Inflammatory macrophage (primary cell): ENCODE results near the gene TANC1.
A peak's percentile ranks its signal among the peaks of the same experiment; 100 is the strongest.

ENCODE experiments used
- DNase-seq, 2 donors: peaks; one replicate each; pipeline ENCODE4 v3.0.0-alpha.2; 2020 to 2022

Gene TANC1

GRCh38 chr2:159230145-159230877 is 261.9 kb downstream of the TANC1 start:
- DNase-seq, result no peak

GRCh38 chr2:159232456-159233170 is 264.2 kb downstream of the TANC1 start:
- DNase-seq, result no peak

DNA sequence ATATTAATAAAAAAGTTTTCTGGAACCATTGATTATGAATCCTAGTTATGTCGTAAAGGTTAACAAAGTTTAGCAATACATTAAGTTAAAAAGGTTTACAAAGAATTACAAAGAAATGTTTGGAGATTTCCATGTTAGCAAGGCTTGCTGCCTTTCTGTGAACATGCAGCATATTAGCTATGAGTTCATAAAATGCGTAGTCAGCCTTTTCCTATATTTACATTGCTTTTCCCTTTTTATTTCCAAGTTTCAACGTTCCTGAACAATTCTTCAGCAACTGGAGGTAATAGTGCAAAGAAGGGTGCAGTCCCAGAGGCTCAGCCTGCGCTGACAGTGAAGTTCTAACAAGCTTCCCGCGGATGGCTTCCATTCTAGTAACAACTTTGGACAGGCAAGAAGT is 266.4 kb downstream of the TANC1 start:
- no peak for DNase-seq

DNA sequence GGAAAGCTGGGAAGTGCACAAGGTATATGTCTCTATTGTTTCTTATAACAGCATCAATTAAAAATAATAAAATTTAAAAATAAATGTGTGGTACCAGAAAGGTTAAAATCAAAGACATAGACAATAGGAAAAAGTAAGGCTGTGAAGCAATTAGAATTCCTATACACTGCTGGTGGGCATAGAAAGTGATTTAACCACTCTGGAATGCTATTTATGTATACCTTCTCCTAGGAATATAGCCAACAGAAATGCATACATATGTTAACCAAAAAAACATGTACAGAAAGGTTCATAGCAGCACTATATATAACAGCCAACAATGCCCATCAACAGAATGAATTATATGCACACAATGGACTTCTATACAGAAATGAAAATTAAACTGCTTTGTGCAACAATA is 275.1 kb downstream of the TANC1 start:
- DNase-seq, result no peak

DNA sequence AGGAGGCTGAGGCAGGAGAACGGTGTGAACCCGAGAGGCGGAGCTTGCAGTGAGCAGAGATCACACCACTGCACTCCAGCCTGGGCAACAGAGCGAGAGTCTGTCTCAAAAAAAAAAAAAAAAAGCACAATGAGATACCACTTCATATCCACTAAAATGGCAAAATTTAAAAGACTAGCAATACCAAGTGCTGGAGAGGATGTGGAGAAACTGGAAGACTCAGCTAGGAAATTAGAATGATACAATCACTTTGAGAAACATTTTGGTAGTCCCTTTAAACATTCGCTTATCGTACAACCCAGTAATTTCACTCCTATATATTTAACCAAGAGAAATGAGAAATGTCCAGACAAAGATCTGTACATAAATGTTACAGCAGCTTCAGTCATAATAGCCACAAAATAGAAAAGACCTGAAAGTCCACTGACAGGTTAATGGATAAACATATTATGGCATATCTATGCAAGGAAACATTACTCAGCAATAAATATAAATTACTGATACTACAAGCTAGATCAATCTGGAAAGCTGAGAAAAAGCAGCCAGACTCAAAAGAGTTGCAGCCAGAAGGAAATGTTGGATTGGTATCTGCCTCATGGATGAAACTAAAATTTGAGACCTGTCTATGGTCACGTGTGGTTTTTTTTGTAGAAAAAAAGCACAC is 278.0 kb downstream of the TANC1 start:
- DNase-seq, result no peak

DNA sequence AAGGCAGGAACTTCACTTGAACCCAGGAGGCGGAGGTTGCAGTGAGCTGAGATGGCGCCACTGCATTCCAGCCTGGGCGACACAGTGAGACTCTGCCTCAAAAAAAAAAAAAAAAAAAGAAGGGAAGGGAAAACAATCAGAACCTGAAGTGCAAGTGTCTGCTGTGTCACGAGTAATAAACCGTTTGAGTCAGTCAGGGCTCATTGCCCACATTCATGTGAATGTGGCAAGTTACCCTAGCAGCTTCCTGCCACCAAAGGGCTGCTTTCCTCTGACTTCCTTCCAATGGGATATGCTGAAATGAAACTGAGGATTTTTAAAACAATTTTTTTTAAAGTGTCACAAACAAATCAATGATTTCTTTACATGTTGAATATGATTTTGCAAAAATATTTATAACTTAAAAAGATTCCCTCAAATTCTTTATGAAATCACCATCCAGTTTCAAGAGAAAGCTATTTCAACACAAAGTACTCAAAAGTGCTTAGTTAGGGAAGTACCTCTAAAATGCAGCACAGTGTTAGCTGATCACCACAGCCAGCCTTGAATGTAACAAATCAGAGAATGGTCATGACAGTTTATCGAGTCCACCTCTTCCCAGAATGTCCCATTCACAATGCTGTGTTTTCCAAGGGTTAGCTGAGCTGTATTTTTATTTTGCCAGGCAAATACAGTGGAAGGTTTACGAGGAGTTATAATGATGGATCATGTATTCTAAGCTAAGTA is 281.7 kb downstream of the TANC1 start:
- peak; percentile 91 to 92 for DNase-seq

- peak; percentile 13 to 22 for DNase-seq
Observed at GRCh38 chr2:159251296-159252173, 283.1 kb downstream of the TANC1 start.

DNA sequence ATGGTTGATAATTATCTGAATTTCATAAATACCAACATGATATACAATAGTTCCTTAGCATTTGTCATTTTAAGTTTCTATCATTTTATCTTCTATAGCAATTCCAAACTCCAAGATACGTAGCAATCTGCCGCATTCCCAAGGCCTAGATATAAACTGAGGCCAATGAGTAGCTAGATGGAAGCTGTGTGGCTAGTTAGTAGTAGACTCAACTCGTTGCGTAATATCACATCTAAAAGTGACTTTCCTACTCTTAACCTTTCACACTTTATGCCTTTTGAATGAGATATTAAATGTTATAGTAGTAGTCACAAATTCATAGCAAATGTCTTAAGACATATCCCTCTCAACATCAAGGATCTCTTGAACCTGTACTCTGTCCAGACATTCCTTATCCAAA is 284.5 kb downstream of the TANC1 start:
- DNase-seq, result no peak

- DNase-seq, result no peak
Observed at GRCh38 chr2:159256159-159256558, 287.7 kb downstream of the TANC1 start.

DNA sequence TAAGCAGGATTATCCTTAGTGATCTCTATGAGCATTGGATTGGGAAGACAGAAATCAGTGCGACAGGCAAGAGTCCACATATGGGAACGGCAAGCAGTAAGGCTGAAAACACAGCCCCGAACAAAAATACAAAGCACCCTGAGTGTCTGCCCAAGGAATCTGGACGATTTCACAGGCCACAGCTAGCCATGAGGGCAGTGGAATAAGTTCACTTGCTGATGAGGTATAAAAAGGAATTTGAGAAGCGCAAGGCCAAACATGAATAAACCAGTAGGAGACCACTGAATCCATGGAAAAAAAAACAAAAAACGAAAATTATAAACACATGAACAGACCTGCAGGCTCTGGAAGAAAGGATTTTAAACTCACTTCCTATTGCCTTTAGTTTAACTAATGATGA is 293.8 kb downstream of the TANC1 start:
- DNase-seq, result no peak

GRCh38 chr2:159262904-159263303 is 294.5 kb downstream of the TANC1 start:
- DNase-seq, result no peak

DNA sequence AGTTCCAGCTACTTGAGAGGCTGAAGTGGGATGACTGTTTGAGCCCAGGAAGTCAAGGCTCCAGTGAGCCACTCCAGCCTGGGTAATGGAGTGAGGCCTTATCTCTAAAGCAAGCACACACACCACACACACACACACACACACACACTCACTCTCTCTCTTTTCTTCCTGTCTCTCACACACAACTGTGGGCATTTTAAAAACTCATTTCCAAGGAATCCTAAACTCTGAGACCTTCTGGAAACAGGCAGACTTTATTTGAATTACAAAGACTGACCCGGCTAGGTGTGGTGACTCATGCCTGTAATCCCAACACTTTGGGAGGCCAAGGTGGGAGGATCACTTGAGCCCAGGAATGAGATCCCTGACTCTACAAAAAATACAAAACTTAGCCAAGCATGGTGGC is 296.7 kb downstream of the TANC1 start:
- DNase-seq, result no peak

DNA sequence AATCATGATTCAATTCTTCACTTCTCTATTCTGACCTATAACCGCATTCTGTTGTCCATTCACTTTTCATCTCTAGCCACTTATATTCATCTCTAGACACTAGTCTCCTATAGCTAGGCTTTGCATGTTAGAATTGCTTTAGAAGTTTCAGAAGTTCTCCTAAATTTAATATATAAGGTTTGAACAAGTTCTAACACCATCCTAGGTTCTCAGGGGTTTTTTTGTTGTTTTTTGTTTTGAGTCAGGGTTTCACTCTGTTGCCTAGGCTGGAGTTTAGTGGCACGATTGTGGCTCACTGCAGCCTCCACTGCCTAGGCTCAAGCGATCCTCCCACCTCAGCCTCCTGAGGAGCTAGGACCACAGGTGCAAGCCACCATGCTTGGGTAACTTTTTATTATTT is 298.1 kb downstream of the TANC1 start:
- no peak for DNase-seq

DNA sequence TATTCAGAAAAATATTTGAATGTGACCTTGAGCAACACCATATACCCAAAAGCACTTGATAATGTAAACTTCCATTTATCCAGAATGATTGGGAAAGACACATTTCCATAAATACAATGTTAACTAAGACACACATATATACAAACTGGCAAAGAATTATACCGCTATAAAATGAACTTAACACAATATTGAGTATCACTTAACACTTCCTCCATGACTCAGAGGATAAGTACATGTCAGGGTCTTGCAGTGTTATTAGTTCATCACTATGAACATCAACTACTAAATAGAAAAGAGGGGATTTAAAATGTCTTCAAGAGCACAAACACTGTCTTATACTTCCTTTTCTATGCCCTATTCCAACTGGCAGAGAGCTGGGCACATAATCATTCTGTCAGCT is 299.5 kb downstream of the TANC1 start:
- no peak for DNase-seq

- DNase-seq, result no peak
Observed at GRCh38 chr2:159270744-159271379, 302.4 kb downstream of the TANC1 start.

GRCh38 chr2:159272156-159272555 is 303.7 kb downstream of the TANC1 start:
- no peak for DNase-seq

- no peak for DNase-seq
Observed at GRCh38 chr2:159275111-159275510, 306.7 kb downstream of the TANC1 start.

GRCh38 chr2:159279700-159280099 is 311.3 kb downstream of the TANC1 start:
- DNase-seq, result no peak

DNA sequence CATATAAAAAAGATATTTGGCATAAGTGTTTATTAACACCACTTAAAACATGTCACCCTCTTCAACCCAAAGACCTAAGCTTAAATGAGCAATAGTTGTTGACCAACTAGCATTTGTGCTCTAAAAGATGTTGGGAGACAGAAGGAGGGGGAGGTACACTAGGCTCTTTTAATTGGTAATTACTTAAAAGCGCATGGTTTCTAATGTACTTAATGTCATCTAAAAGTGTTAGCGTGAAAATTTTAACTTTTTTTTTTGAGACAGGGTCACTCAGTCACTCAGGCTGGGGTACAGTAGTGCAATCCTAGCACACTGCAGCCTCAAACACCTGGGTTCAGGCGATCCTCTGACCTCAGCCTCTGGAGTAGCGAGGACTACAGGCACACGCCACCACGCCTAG is 312.6 kb downstream of the TANC1 start:
- DNase-seq, result no peak
